ENCODE results near the gene NAT16.

The NAT16 gene

GRCh38 chr7:101129603-101130117 lies 50.4 kb downstream of the NAT16 start:
- H3K4me1 Mint-ChIP-seq: peaks cover 45% of the 10 kb centered on the region
- H3K36me3 Mint-ChIP-seq (ENCODE audit: low read depth): no peaks in the 10 kb centered on the region
- peaks cover 4% of the 10 kb centered on the region for H3K9me3 Mint-ChIP-seq
- peaks cover 20% of the 10 kb centered on the region for H3K27me3 Mint-ChIP-seq (ENCODE audit: low read depth, poor library complexity)
- TF ChIP-seq CTCF (IDR thresholded peaks at IDR 0.05): no peak
- peak overlapping the region; percentile 82 for H3K27ac Mint-ChIP-seq
- no peak overlapping the region for H3K4me3 Mint-ChIP-seq
- DNase-seq: no peak

- peaks cover 4% of the 10 kb centered on the region for H3K9me3 Mint-ChIP-seq
These were observed 51.9 kb downstream of the NAT16 start for GRCh38 chr7:101128040-101128834.

GRCh38 chr7:101127460-101128039 lies 52.5 kb downstream of the NAT16 start:
- H3K4me3 Mint-ChIP-seq: peak overlapping the region; percentile 76
- H3K4me1 Mint-ChIP-seq: peaks cover 40% of the 10 kb centered on the region
- TF ChIP-seq CTCF (IDR thresholded peaks at IDR 0.05): no peak
- H3K27me3 Mint-ChIP-seq (ENCODE audit: low read depth, poor library complexity): peaks cover 25% of the 10 kb centered on the region
- peaks cover 4% of the 10 kb centered on the region for H3K9me3 Mint-ChIP-seq
- H3K36me3 Mint-ChIP-seq (ENCODE audit: low read depth): no peaks in the 10 kb centered on the region
- no peak overlapping the region for H3K27ac Mint-ChIP-seq
- DNase-seq: no peak

More at GRCh38 chr7:101128040-101128834, 51.9 kb downstream of the NAT16 start:
- Mint-ChIP-seq H3K27ac (no peak overlapping the region), H3K4me1 (peaks cover 36% of the 10 kb centered on the region), H3K4me3 (no peak overlapping the region), H3K36me3 (ENCODE audit: low read depth) (no peaks in the 10 kb centered on the region), H3K27me3 (ENCODE audit: low read depth, poor library complexity) (peaks cover 24% of the 10 kb centered on the region)
- TF ChIP-seq CTCF (IDR thresholded peaks at IDR 0.05): no peak
- no peak for DNase-seq

- peak within 1 kb of the TSS; percentile 76 for H3K4me3 Mint-ChIP-seq
These were observed 53.2 kb downstream of the NAT16 start, which contains the start of gene SERPINE1 for GRCh38 chr7:101126651-101127459. Gene SERPINE1, plus strand, starts transcription at chr7:101127104. Its CDS starts 1,290 bp downstream, at chr7:101128394.

More at GRCh38 chr7:101126651-101127459, 53.2 kb downstream of the NAT16 start, which contains the start of gene SERPINE1:
- peak; percentile 17 for TF ChIP-seq CTCF (IDR thresholded peaks at IDR 0.05)
- peaks cover 4% of the 10 kb centered on the region for H3K9me3 Mint-ChIP-seq
- H3K36me3 Mint-ChIP-seq (ENCODE audit: low read depth): no peaks in the 10 kb centered on the region
- peaks cover 31% of the 10 kb centered on the region for H3K27me3 Mint-ChIP-seq (ENCODE audit: low read depth, poor library complexity)
- peak; percentile 60 for DNase-seq
- peaks cover 47% of the 10 kb centered on the region for H3K4me1 Mint-ChIP-seq
- H3K27ac Mint-ChIP-seq: peak within 1 kb of the TSS; percentile 75
